ENCODE measurements around the gene NDUFAB1.
"Not testable (repeated sequence)": the region's sequence is repeated elsewhere in the genome, so short reads cannot be mapped to it uniquely, and the experiment has no call there.

Gene NDUFAB1

GRCh38 chr16:23549938-23550337, 46.2 kb downstream of the NDUFAB1 start:
- no peak for DNase-seq

DNA sequence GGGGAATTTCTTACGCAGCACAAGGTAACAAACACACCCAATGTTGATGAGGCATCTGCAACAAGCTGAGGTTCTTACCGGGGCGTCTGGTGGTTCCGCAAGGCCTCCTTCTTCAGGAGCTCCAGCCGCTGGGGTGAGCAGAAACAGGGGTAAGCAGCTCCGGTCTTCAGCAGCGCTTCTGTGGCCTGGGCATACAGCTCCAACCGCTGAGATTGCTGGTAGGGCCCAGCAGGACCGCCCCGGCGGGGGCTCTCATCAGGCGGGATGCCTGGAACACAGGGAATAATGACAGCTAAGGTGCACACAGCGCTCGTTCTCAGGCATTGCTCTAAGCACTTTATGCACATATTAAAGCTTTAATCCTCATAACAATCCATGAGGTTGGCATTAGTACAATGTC, 51.7 kb downstream of the NDUFAB1 start:
- DNase-seq = no peak

DNA sequence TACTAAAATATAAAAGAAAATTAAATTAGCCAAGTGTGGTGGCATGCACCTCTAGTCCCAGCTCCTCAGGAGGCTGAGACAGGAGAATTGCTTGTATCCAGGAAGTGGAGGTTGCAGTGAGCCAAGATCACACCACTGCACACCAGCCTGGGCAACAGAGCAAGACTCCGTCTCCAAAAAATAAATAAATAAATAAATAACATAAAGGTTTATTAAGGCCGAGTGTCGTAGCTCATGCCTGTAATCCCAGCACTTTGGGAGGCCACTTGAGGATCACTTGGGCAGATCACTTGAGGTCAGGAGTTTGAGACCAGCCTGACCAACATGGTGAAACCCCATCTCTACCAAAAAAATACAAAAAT, 55.3 kb downstream of the NDUFAB1 start:
- not testable (repeated sequence) for DNase-seq

- DNase-seq = no peak
These were observed 55.9 kb downstream of the NDUFAB1 start for GRCh38 chr16:23539984-23540816.

DNA sequence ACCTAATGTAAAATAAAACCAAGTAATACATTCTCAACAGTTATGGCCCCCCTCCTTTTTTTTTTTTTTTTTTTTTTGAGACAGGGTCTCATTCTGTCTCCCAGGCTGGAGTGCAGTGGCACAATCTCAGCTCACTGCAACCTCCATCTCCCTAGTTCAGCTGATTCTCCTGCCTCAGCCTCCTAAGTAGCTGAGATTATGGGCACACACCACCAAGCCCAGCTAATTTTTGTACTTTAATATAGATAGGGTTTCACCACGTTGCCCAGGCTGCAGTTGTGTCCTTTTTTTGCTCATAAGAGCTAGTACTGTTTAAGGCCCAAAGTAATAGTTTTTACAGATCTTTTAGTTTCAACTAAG, 57.2 kb downstream of the NDUFAB1 start:
- DNase-seq = no peak

DNA sequence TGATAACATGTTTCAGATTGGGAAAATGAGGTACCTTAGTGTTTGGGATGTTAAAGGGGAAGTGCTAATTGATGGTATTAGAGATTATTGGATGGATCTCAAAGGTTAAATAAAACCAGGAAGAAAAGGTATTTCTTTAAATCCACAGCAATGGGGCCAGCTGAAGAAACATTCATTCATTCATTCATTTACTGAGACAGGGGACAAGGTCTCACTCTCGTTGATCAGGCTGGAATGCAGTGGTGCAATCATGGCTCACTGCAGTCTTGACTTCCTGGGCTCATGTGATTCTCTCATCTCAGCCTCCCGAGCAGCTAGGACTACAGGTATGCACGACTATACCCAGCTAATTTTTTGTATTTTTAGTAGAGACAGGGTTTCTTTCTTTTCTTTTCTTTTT, 58.7 kb downstream of the NDUFAB1 start:
- DNase-seq = no peak

DNA sequence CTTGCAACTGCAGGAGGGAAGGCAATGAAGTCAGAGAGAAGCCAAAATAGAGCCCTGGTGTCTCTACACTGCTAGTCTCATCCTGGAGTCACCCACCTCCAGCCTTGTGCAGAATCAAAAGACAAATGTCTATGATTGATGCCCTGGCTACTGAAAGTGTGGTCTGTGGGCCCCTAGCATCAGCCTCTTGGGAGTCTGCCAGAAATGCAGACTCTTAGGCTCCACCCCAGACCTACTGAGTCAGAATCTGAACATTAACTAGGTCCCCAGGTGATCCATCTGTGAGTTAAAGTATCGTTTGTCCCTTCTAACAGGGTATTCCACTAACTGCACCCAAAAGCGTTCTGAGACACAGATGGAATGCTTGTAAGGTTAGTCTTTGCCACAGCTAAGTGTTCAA, 60.2 kb downstream of the NDUFAB1 start:
- no peak for DNase-seq

DNA sequence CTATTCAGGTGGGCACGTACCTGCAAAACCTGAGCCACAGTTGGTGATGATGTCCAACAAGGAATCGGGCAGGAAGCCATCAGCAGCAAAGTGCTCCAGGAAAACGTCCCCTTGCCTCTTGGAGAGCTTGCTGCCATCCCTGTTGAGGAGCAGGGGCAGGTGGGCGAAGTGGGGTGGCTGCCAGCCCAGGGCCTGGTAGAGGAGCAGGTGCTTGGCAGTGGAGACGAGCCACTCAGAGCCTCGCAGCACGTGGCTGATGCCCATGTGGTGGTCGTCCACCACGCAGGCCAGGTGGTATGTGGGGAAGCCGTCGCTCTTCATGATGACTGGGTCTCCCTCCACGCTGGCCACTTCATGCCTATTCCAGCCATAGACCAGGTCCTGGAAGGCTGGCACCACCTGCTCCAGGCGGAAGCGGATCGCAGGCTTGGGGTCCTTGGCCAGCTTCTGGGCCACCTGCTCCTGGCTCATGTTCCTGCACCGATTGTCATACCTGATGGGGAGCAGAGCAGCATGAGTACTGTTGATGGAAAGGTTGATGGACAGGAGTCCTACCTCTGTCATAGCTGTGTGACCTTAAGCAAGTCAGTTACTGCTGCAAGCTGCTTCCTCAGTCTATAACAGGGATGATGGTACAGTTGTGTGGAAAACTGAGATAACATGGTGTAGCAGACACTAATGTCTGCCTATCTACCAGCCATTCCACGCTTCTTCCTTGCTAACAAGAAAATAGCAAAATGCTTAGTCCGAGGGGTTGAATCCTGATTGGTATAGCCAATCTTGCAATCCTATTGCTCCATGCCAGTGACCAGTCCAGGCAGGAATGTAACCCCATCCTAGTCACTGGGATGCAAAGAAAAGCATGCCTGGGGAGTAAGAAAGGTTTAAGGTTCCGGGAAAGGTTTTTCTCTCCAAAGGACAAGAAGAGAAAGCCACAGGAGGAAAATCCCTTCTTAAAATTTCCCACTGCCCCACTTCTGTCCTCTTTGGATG, 61.0 kb downstream of the NDUFAB1 start:
- DNase-seq = no peak

DNA sequence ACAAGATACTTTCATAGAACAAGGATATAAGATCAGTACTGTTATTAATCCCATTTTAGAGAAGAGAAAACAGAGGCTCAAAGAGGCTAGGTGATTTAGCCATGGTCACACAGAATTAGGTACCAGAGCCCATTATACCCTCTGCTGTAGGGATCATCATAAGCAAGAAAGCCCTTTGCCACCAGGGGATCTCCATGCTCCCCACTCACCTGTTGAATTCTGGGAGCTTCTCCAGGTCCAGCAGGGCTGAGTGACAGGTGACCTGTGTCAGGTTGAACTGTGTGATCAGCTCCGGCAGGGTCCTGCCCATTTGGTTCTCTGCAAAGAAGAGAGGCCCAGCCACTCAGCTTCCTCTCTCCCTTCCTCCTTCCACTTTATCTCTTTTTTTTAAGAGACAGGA, 63.7 kb downstream of the NDUFAB1 start:
- DNase-seq = no peak
